ENCODE measurements around the gene GJA9.
"Not testable (repeated sequence)": the region's sequence is repeated elsewhere in the genome, so short reads cannot be mapped to it uniquely, and the experiment has no call there.

GJA9 gene

DNA sequence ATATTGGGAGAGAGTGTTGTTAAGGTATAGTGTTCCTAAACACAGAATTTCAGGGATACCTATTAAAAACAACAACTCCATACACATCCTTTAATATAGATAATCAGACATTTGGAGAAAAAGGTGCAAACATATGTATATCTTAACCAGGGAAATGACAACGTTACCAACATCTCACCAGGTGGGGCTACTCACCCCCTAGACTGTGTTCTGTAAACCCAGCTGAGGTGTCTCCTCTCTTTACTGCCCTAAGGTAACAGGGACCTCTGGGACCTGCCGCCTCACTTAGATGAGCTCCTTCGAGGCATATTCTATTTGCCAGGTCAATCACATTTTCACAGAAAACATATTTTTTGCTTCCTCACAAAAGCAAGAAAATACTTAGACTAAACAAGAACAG is 35.2 kb downstream of the GJA9 start:
- Histone ChIP-seq H3K27me3 (replicated peaks) (no peaks in the 10 kb centered on the region), H3K36me3 (replicated peaks) (peaks cover 32% of the 10 kb centered on the region), H3K4me3 (ENCODE audit: low read depth, low read length) (no peak overlapping the region), H3K27ac (no peak overlapping the region)
- in situ Hi-C loops (cut with HindIII; ENCODE audit: low pct_ligation_motif_present, low sequenced_read_pairs), result no loop called here
- no peak for DNase-seq
- TF ChIP-seq, protein P1, sequence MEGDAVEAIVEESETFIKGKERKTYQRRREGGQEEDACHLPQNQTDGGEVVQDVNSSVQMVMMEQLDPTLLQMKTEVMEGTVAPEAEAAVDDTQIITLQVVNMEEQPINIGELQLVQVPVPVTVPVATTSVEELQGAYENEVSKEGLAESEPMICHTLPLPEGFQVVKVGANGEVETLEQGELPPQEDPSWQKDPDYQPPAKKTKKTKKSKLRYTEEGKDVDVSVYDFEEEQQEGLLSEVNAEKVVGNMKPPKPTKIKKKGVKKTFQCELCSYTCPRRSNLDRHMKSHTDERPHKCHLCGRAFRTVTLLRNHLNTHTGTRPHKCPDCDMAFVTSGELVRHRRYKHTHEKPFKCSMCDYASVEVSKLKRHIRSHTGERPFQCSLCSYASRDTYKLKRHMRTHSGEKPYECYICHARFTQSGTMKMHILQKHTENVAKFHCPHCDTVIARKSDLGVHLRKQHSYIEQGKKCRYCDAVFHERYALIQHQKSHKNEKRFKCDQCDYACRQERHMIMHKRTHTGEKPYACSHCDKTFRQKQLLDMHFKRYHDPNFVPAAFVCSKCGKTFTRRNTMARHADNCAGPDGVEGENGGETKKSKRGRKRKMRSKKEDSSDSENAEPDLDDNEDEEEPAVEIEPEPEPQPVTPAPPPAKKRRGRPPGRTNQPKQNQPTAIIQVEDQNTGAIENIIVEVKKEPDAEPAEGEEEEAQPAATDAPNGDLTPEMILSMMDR (IDR thresholded peaks at IDR 0.05; ENCODE audit: low read depth, low read length, missing control alignments), result no peak

DNA sequence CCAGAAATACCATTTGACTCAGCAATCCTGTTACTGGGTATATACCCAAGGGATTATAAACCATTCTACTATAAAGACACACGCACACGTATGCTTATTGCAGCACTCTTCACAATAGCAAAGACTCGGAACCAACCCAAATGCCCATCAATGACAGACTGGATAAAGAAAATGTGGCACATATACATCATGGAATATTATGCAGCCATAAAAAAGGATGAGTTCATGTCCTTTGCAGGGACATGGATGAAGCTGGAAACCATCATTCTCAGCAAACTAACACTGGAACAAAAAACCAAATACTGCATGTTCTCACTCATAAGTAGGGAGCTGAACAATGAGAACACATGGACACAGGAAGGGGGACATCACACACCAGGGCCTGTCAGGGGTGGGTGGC is 36.3 kb downstream of the GJA9 start:
- H3K27me3 ChIP-seq (replicated peaks); H3K27ac ChIP-seq; H3K4me3 ChIP-seq (ENCODE audit: low read depth, low read length); DNase-seq; in situ Hi-C loops (cut with HindIII; ENCODE audit: low pct_ligation_motif_present, low sequenced_read_pairs): not testable (repeated sequence)
- peaks cover 28% of the 10 kb centered on the region for H3K36me3 ChIP-seq (replicated peaks)

DNA sequence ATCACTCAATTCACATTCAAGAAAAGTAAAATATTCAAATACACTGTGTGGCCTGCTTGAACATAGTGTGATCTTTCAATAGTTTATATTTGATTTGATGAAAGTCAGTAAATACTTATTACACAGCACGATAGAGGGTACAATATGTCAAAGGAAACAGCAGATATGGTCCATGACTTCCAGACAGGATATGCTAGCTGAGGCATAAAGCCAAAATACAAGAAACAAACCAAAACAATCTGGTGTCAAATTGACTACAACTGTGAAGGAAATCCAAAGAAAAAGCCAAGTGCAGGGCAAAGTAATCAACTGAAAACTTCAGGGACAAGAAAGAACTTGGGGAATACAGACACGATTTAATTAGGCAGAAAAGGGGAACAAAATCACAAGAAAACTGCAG is 41.1 kb downstream of the GJA9 start:
- TF ChIP-seq, protein P1 (IDR thresholded peaks at IDR 0.05; ENCODE audit: low read depth, low read length, missing control alignments), result no peak
- in situ Hi-C loops (cut with HindIII; ENCODE audit: low pct_ligation_motif_present, low sequenced_read_pairs), result no loop called here
- no peak overlapping the region for H3K27ac ChIP-seq
- H3K4me3 ChIP-seq (ENCODE audit: low read depth, low read length), result no peak overlapping the region
- DNase-seq, result no peak
- no peaks in the 10 kb centered on the region for H3K27me3 ChIP-seq (replicated peaks)
- peaks cover 22% of the 10 kb centered on the region for H3K36me3 ChIP-seq (replicated peaks)

DNA sequence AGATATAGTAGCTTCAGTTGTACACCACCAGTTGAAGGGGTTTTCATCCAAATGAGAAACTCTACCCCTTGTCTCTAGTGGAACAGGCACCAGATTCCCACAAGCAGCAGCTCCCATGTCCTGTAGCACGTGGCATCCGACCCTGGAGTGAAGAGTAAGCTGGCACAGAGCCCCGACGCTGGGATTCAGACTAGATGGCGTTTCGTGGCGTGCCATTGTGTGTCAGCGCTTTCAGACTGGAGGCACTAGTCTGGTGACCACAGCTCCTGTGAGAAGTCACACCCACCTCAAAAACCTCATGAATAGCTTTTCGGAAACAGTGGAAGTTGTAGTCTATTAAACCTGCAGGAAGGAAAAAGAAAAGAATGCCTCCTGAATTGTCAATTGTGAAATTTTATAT is 42.0 kb downstream of the GJA9 start:
- DNase-seq, result no peak
- H3K36me3 ChIP-seq (replicated peaks), result peaks cover 20% of the 10 kb centered on the region
- no peak overlapping the region for H3K27ac ChIP-seq
- in situ Hi-C loops (cut with HindIII; ENCODE audit: low pct_ligation_motif_present, low sequenced_read_pairs), result no loop called here
- TF ChIP-seq, protein P1 (IDR thresholded peaks at IDR 0.05; ENCODE audit: low read depth, low read length, missing control alignments), result no peak
- no peak overlapping the region for H3K4me3 ChIP-seq (ENCODE audit: low read depth, low read length)
- no peaks in the 10 kb centered on the region for H3K27me3 ChIP-seq (replicated peaks)

DNA sequence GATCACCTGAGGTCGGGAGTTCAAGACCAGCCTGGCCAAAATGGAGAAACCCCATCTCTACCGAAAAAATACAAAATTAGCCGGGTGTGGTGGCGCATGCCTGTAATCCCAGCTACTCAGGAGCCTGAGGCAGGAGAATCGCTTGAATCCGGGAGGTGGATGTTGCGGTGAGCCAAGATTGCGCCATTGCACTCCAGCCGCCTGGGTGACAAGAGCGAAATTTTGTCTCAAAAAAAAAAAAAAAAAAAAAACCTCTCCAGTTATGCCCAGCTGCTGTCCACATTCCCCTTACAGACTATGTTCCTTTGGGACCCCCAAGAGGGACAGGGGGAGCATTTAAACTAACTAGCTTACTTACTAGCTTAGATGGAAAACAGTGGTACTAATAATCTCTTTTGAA is 45.1 kb downstream of the GJA9 start:
- H3K27ac ChIP-seq; in situ Hi-C loops (cut with HindIII; ENCODE audit: low pct_ligation_motif_present, low sequenced_read_pairs); H3K4me3 ChIP-seq (ENCODE audit: low read depth, low read length); H3K27me3 ChIP-seq (replicated peaks); DNase-seq: not testable (repeated sequence)
- peaks cover 13% of the 10 kb centered on the region for H3K36me3 ChIP-seq (replicated peaks)

DNA sequence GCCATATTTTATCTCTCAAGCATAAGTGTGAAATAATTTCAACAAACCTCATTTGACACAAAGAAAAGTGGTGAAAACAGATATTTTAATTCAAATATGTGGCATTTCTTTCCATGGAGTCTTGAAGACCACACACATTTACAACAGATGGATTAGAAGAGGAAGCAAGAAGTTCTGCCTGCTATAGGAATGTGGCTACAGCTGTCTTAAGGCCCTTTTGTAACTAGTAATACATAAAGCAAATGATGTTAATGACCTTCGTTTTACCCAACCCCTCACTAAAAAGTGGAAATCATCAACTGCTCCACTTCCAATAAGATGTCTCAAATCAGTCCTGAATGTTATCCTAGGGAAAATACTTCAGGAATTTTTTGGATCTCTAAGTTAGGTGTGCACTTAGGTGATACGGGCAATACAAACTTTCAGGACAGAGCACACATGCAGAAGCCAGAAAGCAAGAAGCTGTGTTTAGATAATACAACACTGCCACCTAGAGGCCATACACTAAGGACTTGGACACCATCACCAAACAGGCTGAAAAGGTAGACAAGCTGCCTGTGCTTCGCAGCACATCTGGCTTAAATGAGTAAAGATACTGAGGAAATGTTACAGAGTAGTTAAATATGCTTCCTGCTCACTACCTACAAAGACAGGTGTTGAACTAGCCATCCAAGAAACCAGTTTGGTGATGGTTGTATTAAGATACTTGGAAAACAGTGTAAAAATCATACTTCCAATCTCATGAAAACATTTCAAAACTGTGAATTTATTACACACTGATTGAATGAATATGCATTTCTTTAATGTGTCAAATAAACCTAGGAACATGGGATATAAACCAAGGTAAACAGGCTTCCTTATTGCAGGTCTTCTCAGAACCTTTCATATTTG is 46.2 kb downstream of the GJA9 start:
- in situ Hi-C loops (cut with HindIII; ENCODE audit: low pct_ligation_motif_present, low sequenced_read_pairs), result no loop called here
- H3K36me3 ChIP-seq (replicated peaks), result peaks cover 13% of the 10 kb centered on the region
- peak; percentile 78 for DNase-seq
- TF ChIP-seq, protein P1 (IDR thresholded peaks at IDR 0.05; ENCODE audit: low read depth, low read length, missing control alignments), result peak; percentile 81
- no peak overlapping the region for H3K4me3 ChIP-seq (ENCODE audit: low read depth, low read length)
- H3K27ac ChIP-seq, result no peak overlapping the region
- H3K27me3 ChIP-seq (replicated peaks), result peaks cover 12% of the 10 kb centered on the region

All from brain microvascular endothelial cell (primary cell).